NCI-H748 (cell line): ENCODE measurements around the gene MREG.
A peak's percentile ranks its signal among the peaks of the same experiment; 100 is the strongest.
"Not testable (repeated sequence)": the region's sequence is repeated elsewhere in the genome, so short reads cannot be mapped to it uniquely, and the experiment has no call there.

Experiments
- DNase-seq: peaks from one replicate; lab custom pipeline; 2025; ENCODE audit not compliant: unreplicated experiment; lab: John Stamatoyannopoulos, UW

Gene MREG

GRCh38 chr2:215988556-215989207 is 24.7 kb downstream of the MREG start:
- not testable (repeated sequence) for DNase-seq

GRCh38 chr2:215985257-215985656 is 28.1 kb downstream of the MREG start:
- DNase-seq, result no peak

- no peak for DNase-seq
Measured at GRCh38 chr2:215984661-215985060, 28.7 kb downstream of the MREG start.

DNA sequence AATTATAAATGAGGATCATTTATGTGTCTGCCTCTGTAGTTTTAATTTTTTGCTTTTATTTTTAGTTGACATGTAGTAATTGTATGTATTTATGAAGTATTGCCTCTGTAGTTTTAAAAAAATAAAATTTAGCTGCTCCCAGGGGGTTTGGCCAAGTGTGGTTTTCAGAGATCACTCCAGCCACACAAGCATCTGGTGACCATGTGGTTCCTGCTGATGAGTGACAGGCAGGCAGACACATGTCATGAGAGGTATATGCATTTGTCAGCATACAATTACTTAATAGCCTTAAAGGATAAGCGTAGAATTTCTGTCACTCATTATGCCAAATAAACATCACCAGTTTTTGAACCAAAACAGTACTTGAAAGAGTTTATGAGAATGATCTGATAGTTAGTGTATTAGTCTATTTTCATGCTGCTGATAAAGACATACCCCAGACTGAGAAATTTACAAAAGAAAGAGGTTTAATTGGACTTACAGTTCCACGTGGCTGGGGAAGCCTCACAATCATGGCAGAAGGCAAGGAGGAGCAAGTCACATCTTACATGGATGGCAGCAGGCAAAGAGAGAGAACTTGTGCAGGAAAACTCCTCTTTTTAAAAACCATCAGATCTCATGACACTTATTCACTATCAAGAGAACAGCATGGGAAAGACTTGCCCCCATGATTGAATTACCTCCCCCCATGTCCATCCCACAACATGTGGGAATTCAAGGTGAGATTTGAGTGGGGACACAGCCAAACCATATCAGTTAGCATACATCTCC is 29.6 kb downstream of the MREG start:
- no peak for DNase-seq

DNA sequence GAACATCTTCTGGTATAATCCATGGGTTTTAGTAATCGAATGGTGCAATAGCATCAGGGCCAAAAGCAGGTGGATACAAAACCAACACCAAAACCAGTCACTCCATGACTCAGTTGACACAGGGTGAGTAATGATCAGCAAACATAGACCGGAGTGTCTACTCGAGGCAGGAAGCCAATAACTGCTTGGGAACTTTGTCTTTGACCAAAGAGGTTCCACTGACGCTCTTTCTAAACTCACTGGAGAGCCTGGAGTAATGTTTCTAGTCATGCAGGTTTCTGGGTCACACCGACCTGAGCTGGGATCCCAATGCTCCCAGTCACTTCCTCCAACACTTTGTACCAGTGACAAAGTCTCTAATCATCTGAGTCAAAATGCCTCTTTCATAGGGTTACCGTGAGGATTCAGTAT is 30.9 kb downstream of the MREG start:
- DNase-seq, result no peak

DNA sequence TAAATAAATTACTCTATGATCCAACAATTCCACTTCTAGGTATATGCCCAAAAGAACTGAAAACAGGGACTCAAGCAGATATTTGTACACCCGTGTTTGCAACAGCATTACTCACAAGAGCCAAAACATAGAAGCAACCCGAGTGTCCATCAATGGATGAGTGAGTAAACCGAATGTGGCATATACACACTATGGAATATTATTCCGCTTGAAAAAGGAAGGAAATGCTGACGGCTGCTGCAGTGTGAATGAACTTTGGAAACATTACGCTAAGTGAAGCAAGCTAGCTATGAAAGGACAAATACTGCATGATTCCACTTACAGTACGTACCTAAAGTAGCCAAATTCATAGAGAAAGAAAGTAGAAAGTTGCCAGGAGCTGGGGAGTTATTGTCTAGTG is 32.2 kb downstream of the MREG start:
- no peak for DNase-seq

DNA sequence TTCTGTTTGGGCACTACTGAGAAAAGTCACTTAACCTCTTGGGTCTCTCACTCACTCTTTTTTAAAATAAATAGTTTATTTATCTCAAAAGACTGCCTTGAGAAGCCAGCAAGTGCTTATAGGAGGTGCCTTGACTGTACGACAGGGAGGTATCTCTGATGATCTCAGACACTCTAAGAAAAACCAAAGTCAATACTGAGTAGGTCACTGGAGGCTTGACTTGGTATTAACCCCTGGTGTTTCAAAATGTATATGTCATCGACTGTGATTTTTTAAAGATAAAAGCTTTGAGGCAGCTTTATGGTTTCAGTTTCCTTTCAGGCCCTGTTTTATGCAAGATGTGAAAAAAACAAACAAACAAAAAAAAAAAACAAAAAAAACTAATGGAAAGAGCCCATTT is 33.7 kb downstream of the MREG start:
- DNase-seq, result no peak

GRCh38 chr2:215974700-215975429 is 38.5 kb downstream of the MREG start:
- no peak for DNase-seq

DNA sequence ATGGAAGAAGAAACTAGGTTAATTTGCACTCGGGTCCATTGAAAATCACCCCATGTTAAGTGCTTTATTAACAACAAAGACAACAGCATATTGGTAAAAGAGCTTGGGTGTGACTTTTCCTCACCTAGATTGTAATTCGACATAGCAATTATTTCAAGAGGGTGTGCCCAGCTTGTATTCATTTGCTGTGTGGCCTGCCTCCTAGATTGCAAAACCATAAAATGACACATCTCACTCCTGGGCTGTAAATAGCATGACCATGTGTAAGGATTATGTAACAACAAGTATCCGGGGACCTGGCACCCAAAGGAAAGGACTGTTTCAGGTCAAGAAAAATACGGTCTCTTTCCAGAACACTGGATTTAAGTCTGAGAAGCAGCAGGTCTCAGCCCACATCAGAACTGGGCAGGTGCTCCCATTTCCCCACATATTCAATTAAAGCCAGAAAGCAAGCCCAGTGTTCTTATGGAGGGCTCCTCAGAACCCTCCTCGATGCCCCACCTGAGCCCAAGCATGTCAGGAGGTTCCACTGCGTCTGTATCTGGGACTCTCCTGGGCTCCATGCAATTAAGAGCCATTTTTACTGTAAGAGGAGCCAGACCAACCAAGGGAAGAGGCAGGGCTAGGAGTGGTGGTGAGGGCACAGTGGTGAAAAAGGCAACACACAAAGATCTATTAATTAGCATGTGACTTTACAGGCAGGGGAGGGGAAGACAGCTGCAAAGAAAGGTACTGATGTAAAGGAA is 39.2 kb downstream of the MREG start:
- DNase-seq, result peak; percentile 95

- DNase-seq, result no peak
Measured at GRCh38 chr2:215973145-215973792, 40.1 kb downstream of the MREG start.

GRCh38 chr2:215971671-215972070 is 41.7 kb downstream of the MREG start:
- DNase-seq, result no peak

DNA sequence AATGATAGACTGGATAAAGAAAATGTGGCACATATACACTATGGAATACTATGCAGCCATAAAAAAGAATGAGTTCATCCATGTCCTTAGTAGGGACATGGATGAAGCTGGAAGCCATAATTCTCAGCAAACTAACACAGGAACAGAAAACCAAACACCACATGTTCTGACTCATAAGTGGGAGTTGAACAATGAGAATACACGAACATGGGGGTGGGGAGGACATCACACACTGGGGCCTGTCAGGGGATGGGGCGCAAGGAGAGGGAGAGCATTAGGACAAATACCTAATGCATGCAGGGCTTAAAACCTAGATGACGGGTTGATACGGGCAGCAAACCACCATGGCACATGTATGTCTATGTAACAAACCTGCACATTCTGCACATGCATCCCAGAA is 42.5 kb downstream of the MREG start:
- not testable (repeated sequence) for DNase-seq

- no peak for DNase-seq
Measured at GRCh38 chr2:215970425-215970824, 42.9 kb downstream of the MREG start.

- no peak for DNase-seq
Measured at GRCh38 chr2:215969131-215969841, 44.1 kb downstream of the MREG start.

DNA sequence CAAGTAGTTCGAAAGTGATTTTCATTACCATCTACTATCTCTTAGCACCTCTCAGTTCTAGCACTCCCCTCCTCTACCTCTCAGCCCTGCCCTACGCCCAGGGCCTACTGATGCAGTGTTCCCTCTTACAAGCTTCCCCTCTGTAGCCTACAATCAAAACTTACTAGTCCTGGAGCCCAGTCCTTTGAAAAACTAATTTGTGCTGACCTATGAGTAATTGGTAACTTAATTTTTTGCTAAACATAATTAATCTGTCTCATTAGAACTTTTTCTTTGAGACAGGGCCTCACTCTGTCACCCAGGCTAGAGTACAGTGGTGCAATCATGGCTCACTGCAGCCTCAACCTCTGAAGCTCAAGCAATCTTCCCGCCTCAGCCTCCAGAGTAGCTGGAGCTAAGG is 44.9 kb downstream of the MREG start:
- DNase-seq, result no peak

- no peak for DNase-seq
Measured at GRCh38 chr2:215967590-215968378, 45.6 kb downstream of the MREG start.

DNA sequence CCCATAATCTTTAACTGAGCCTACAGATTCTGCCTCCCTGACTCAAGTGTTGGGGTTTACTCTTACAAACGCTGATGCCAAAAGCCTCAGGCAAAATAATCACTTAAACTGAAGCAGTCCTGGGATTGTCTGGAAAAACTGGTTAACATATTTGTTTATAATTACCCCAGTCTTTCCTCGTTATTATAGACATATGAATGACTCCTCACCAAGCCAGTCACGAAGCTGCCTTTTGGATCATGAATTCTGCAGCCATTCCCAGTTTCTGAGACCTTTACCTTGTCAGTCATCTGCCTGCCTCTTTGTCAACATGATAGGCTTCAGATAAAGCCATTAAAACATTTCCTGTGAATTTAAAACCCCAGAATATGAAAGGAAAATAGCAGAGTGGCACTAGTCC is 46.4 kb downstream of the MREG start:
- no peak for DNase-seq

DNA sequence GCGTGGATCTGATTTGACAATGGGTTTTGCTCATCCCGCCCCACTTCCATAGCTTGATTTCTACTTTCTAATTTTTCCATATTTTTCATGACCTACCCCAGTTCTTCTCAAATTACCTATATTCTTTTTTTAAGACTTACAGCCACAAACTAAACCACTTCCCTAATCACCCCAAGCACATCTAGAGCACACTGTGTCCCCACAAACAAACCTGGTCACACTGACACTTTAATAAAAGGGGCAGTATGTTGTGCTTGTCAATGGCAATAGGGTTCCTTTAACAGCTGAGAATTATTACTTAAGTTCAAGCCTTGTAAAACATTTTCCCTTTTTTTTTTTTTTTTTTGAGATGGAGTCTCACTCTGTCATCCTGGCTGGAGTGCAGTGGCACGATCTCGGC is 47.1 kb downstream of the MREG start:
- DNase-seq, result no peak

DNA sequence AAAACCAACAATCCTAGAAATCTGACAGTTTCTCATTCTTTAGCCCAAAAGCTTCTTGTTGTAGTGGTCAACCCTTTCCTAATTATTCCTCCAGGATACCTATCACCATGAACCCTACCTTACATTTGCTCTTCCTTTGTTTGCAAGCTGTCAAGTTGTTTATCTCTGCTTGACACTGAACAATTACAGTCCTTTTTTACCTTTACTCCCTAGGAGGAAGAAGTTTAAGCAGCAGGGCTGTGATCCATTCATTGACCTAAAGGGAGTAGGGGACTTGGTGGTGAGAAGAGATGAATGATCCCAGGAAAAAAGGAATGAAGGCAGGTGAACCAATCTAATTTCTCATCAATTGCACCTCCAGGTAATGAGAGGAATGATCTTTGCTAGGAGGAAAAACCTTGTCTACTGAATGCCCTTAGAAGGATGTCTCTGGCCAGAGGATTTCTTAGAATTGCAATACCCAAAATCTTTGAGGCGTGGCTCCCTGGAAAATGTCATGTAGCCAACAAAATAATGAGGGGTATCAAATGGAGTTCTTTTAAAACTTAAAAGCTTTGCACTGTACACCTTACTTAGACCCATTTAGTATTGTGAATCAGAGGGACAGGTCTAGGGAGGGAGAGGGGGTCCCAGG is 47.7 kb downstream of the MREG start:
- DNase-seq, result no peak
